Brain microvascular endothelial cell (primary cell): ENCODE measurements around the gene ANKMY2.

Source experiments
- DNase-seq: peaks from one replicate; pipeline ENCODE4 v3.0.0-alpha.2; 2020
- H3K27ac ChIP-seq: fragments of 250-450 bp; sonication (Bioruptor Pico); 2 replicates; pipeline ENCODE4 v1.5.1; 2020; ENCODE audit warnings: mild to moderate bottlenecking, moderate library complexity
- H3K27me3 ChIP-seq: fragments of 250-450 bp; sonication (Bioruptor Pico); replicated peaks from 2 replicates; pipeline ENCODE4 v1.5.1; 2020; ENCODE audit warnings: mild to moderate bottlenecking
- H3K36me3 ChIP-seq: fragments of 250-450 bp; sonication (Bioruptor Pico); replicated peaks from 2 replicates; pipeline ENCODE4 v1.5.1; 2020; ENCODE audit warnings: mild to moderate bottlenecking
- H3K4me3 ChIP-seq: 2 replicates; pipeline ENCODE4 v1.5.1; 2011; ENCODE audit warnings: low read depth, mild to moderate bottlenecking, control low read depth, low read length, moderate library complexity
- in situ Hi-C: cut with HindIII; loops from 2 replicates; pipeline ENCODE4 v1.10.0; 2017; ENCODE audit warnings: low sequenced_read_pairs, low pct_ligation_motif_present
- TF ChIP-seq, protein P1 (sequence below): IDR thresholded peaks from 2 replicates; pipeline ENCODE4 v1.5.1; 2011; ENCODE audit warnings: low read depth, mild to moderate bottlenecking, moderate library complexity, low read length, control low read depth, inconsistent platforms; ENCODE audit errors: missing control alignments

Gene ANKMY2

DNA sequence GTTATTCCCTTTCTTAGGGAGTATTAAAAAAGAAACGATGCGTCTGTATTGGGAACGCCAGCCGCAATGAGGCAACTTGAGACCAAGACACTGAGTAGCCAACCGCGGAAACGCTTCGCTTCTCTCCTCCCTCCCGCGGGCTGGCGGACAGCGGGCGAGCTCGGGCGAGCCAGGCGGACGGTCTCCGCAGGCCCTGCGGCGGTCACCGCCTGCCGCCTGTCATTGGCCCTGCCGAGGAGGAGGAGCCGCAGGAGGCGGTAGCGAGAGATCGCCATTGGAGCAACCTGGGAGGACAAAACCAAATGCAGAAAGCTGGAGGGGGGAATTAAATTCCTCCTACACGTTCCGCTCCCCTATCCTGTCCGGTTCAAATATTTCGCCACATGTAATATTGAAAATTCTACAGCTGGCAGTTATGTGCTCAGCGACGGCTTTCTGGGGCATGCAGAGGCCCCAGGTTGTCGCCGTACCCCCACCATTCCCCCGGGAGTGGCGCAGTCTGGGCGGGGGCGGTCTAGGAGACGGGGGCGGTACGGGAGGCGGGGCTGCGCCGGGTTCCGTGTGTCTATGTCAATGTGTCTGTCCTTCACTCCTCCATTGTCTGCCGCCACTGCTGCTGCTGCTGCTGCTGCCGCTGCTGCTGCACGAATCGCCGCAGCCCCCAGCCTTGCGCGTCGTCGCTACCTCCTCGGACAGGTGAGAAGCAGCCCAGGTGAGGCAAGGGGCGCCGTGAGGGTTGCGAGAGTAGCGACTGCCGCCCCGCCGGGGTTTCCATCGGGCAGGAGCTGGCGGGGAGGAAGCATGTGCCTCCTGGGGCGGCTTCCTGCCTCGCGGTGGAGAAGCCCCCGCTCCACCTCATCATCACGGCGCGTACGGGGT is at the start of gene ANKMY2, which contains the start of gene BZW2:
TSS of gene ANKMY2 (minus strand) at position 162 of the 879 bp plus-strand sequence. CDS start 181 bp downstream, outside the sequence.
TSS of gene BZW2 (plus strand) at position 589 of the 879 bp plus-strand sequence. CDS start 19,263 bp downstream, outside the sequence.
- in situ Hi-C loops = no loop called here
- Histone ChIP-seq H3K27me3 (no peaks in the 10 kb centered on the region), H3K27ac (peak within 1 kb of the TSS; percentile 99), H3K36me3 (no peaks in the 10 kb centered on the region), H3K4me3 (peak within 1 kb of the TSS; percentile 96)
- DNase-seq = peak; percentile 92
- TF ChIP-seq, protein P1, sequence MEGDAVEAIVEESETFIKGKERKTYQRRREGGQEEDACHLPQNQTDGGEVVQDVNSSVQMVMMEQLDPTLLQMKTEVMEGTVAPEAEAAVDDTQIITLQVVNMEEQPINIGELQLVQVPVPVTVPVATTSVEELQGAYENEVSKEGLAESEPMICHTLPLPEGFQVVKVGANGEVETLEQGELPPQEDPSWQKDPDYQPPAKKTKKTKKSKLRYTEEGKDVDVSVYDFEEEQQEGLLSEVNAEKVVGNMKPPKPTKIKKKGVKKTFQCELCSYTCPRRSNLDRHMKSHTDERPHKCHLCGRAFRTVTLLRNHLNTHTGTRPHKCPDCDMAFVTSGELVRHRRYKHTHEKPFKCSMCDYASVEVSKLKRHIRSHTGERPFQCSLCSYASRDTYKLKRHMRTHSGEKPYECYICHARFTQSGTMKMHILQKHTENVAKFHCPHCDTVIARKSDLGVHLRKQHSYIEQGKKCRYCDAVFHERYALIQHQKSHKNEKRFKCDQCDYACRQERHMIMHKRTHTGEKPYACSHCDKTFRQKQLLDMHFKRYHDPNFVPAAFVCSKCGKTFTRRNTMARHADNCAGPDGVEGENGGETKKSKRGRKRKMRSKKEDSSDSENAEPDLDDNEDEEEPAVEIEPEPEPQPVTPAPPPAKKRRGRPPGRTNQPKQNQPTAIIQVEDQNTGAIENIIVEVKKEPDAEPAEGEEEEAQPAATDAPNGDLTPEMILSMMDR = no peak

DNA sequence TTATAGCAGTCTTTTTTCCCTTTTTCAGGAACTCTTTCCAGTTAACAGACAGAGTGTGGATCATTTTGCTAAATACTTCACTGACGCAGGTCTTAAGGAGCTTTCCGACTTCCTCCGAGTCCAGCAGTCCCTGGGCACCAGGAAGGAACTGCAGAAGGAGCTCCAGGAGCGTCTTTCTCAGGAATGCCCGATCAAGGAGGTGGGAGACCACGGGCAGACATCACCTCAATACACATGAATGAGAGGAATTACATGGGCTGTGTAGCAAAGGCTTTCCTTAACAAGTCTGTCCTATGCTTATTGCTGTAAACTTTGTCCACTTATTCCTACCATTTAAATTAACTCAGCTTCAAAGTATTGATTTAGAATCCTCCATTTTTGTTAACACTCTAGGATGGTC is 49.3 kb upstream of the ANKMY2 start:
- no peak for DNase-seq
- TF ChIP-seq, protein P1 = no peak
- Histone ChIP-seq H3K36me3 (peaks cover 27% of the 10 kb centered on the region), H3K4me3 (no peak overlapping the region), H3K27me3 (no peaks in the 10 kb centered on the region), H3K27ac (no peak overlapping the region)
- in situ Hi-C loops = no loop called here

DNA sequence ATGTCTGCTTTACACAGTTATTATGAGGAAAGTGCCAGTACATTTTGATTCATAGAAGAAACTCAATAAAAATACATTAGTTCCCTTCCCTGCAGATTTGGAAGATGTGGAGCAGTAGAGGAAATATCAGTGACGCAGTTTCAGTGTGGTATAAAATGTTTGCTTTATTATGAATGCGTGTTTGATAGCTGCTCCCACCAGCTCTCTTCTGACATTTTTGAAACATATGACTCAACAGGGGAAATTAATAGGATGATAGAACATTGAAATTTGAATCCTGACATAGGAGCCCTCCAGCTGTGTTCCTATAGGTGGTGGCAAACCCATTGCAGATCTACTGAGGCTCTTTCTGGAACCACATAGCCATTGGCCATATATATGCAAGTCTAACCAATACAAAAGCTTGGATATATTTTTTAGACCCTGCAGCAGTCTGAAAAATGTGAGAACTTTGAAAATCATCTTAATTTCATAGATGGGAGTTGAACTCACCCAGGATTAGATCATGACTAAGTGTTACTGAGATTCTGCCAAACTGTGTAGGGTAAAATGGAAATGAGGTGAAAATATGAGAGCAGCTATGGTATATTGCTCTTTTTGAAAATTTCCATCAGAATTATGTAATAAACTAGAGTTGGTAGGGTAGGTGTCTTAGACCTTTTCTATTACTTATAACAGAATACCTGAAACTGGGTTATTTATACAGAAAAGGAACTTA is 48.2 kb upstream of the ANKMY2 start:
- DNase-seq = peak; percentile 18
- TF ChIP-seq, protein P1 = no peak
- Histone ChIP-seq H3K27me3 (no peaks in the 10 kb centered on the region), H3K27ac (peak overlapping the region; percentile 32), H3K4me3 (no peak overlapping the region), H3K36me3 (peaks cover 31% of the 10 kb centered on the region)
- in situ Hi-C loops = no loop called here

DNA sequence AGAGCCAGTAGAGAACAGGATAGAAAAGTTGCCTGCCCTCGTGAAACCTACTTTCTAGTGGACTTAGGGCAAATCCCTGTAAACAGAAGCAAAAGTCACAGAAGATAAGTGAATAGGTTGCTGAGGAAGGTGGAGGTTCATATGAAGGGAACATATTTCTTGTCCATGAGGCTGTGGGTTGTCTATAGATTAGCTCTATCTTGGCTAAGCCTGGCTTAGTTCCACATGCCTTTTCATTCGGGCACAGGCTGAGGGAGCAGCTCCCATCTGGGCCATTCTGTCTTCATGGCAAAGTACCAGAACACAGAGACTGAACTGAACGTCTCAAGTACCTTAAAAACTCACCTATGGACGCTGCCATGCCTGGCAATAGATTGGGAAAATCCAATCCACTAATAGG is 45.7 kb upstream of the ANKMY2 start:
- H3K27ac ChIP-seq = no peak overlapping the region
- in situ Hi-C loops = no loop called here
- peaks cover 20% of the 10 kb centered on the region for H3K36me3 ChIP-seq
- DNase-seq = no peak
- no peak overlapping the region for H3K4me3 ChIP-seq
- TF ChIP-seq, protein P1 = no peak
- no peaks in the 10 kb centered on the region for H3K27me3 ChIP-seq

DNA sequence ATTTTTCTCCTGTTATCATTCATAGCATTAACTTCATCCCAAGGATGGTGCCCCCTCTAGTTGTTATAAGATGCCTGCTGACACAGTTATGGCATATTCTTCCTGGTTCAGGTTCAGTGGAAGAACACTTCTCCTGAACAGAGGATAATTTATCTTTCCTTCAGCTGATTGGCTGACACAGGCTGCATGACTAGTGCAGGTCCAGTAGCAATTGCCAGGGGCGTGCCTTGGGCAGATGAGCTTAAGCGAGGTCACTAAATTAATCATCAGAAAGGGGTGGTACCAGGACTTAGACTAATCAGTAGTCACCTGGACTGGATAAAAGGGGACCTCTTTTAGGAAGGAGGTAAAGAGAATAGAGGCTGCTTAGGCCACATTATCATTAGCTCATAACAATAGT is 42.7 kb upstream of the ANKMY2 start:
- TF ChIP-seq, protein P1 = no peak
- Histone ChIP-seq H3K36me3 (peaks cover 25% of the 10 kb centered on the region), H3K27ac (no peak overlapping the region), H3K4me3 (no peak overlapping the region), H3K27me3 (no peaks in the 10 kb centered on the region)
- DNase-seq = no peak
- in situ Hi-C loops = no loop called here
